ENCODE data around the gene DAB2.

Gene DAB2

DNA sequence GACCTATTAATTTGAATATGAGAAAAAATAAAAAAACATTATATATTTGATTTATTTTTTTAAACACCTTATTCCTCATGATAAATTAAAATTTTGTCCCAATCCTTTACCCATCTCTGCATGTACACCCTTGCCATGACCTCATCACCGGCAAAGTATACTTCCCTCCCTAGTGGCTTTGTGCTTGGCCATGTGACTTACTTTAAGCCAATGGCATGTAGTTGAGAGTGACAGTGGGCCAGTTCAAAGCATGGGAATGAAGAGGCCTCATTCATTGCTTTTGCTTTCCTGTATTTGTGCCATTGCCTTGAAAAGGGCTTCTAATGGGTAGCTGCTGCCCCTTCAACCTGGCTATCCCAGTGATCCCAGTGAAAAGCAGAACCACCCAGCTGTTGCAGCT lies 91.7 kb downstream of the DAB2 start:
- DNase-seq = no peak

DNA sequence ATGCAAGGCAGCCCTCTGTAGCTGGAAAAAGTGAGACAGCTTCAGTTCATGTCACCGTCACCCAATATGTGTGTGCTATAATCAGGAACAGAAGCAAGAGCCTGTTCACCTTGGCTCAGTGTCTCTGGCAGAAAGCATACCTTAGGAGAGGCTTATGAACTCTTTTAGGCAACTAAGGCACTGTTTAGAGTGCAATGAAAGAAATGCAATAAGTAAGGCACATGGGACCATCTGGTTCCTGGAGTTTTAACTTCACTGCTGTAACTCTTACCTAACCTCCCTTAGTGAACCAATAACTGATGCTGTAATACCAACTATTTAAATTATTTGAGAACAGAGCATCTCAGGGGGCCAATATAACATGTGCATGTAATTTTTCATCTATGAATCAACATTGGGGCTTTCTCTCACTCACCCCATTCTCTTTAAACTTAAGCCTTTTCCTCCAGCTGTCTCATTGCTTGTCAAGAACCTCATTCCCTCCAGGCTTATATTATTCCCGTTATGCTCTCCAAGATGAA lies 92.9 kb downstream of the DAB2 start:
- no peak for DNase-seq

DNA sequence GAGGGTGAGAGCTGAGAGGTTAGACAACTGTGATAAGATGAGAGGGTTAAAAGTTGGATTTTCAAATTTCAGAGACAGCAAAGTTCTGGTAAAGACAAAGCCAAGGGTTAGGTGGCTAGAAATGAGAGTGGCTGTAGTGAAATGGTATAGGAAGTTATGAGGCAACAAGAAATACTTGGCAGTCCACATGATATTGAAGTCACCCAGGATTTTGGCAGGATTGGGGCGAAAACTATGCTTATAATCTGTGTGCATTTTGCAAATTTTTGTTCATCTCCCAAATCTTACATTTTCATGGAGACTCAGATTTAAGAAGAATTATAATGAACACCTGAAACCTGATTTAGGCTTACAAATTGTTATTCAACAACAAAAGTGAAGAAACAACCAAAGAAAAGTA lies 96.0 kb downstream of the DAB2 start:
- DNase-seq = no peak

DNA sequence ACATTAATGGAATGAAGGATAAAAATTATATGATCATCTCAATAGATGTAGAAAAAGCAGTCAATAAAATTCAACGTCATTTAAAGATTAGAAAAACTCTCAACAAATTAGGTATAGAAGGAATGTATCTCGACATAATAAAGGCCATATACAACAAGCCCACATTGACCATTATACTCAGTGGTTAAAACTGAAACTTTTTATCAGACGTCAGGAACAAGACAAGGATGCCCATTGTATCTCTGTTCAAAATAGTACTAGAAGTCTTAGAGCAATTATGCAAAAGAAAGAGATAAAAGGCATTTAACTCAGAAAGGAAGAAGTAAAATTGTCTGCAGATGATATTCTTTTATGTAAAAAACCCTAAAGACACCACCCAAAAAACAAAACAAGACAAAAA lies 101.2 kb downstream of the DAB2 start:
- DNase-seq = no peak
